MM.1S (cell line): Measurements from ENCODE around the gene FARS2.

Source experiments
- CTCF ChIP-seq: fragments of 300-600 bp; sonication (generic); IDR thresholded peaks from 2 replicates; pipeline ENCODE4 v1.5.1; 2016; ENCODE audit warnings: antibody characterized with exemption, low read length, mixed read lengths
- EZH2 ChIP-seq: fragments of 300-600 bp; sonication (generic); optimal IDR thresholded peaks from 2 replicates; pipeline ENCODE3; 2017; ENCODE audit warnings: low read depth, mild to moderate bottlenecking, antibody characterized with exemption, low read length, mixed read lengths
- EZH2phosphoT487 ChIP-seq: fragments of 300-600 bp; sonication (generic); IDR thresholded peaks from 2 replicates; pipeline ENCODE4 v1.6.1; 2018; ENCODE audit warnings: antibody characterized with exemption, low read length

GRCh38 chr6:5761370-5761769 is 500.1 kb downstream of the FARS2 start:
- TF ChIP-seq CTCF (no peak), EZH2phosphoT487 (no peak), EZH2 (no peak)
